Vagina (tissue), 2 donors: ENCODE measurements around the gene LBX2.

Experiments
- POLR2A ChIP-seq, 2 donors: fragments of 450-650 bp; IDR thresholded peaks; one replicate each; pipeline ENCODE4 v1.6.1; 2017; ENCODE audit warnings: antibody characterized with exemption in 2 of 2, mild to moderate bottlenecking in 2 of 2, moderate library complexity in 2 of 2
- POLR2AphosphoS5 ChIP-seq, 2 donors: sonication (generic); formaldehyde crosslinking; IDR thresholded peaks; one replicate each; pipeline ENCODE4 v1.9.0; 2017; ENCODE audit warnings: antibody characterized with exemption in 2 of 2, mild to moderate bottlenecking in 2 of 2, low read depth in 1 of 2; ENCODE audit not compliant: insufficient read depth in 1 of 2
- TF ChIP-seq, protein P1 (sequence below), 3 experiments: fragments of 450-650 bp in 2 of 3; fragments of 200-600 bp in 1 of 3; sonication (generic) in 1 of 3; IDR thresholded peaks; one replicate each; pipeline ENCODE4 v1.5.1; 2017 to 2019; ENCODE audit warnings: antibody characterized with exemption in 3 of 3, mild to moderate bottlenecking in 2 of 3, moderate library complexity in 2 of 3

GRCh38 chr2:74529357-74530238 lies 30.2 kb upstream of the LBX2 start, which contains the start of the genes AUP1 and HTRA2:
- TF ChIP-seq, protein P1, sequence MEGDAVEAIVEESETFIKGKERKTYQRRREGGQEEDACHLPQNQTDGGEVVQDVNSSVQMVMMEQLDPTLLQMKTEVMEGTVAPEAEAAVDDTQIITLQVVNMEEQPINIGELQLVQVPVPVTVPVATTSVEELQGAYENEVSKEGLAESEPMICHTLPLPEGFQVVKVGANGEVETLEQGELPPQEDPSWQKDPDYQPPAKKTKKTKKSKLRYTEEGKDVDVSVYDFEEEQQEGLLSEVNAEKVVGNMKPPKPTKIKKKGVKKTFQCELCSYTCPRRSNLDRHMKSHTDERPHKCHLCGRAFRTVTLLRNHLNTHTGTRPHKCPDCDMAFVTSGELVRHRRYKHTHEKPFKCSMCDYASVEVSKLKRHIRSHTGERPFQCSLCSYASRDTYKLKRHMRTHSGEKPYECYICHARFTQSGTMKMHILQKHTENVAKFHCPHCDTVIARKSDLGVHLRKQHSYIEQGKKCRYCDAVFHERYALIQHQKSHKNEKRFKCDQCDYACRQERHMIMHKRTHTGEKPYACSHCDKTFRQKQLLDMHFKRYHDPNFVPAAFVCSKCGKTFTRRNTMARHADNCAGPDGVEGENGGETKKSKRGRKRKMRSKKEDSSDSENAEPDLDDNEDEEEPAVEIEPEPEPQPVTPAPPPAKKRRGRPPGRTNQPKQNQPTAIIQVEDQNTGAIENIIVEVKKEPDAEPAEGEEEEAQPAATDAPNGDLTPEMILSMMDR (IDR thresholded peaks at IDR 0.05): no peak
- TF ChIP-seq POLR2A (IDR thresholded peaks at IDR 0.05) (peak in 1 of 2 donors; percentile 64), POLR2AphosphoS5 (IDR thresholded peaks at IDR 0.05; ENCODE audit: insufficient read depth in 1 of 2, low read depth in 1 of 2) (peak; percentile 97)
